DND-41 (cell line): Measurements from ENCODE around the gene MACF1.

Source experiments
- ATAC-seq: fragments of 200-7000 bp; cut with Tn5 transposase; 3 replicates; pipeline ENCODE4 v1.9.1; 2021; ENCODE audit warnings: low read depth; ENCODE audit not compliant: insufficient read depth
- DNase-seq: peaks from one replicate; pipeline ENCODE4 v3.0.0-alpha.2; 2020
- H2AFZ ChIP-seq: 2 replicates; pipeline ENCODE4 v1.6.0; 2012; ENCODE audit warnings: low read depth, low read length
- H3K27ac ChIP-seq: 2 replicates; pipeline ENCODE4 v1.5.1; 2012; ENCODE audit warnings: low read length, inconsistent platforms
- H3K27me3 ChIP-seq: fragments of 200-600 bp; sonication (generic); 2 replicates; pipeline ENCODE4 v1.6.0; 2012; ENCODE audit warnings: low read length, mild to moderate bottlenecking, inconsistent platforms; ENCODE audit not compliant: insufficient read depth, poor library complexity
- H3K36me3 ChIP-seq: 2 replicates; pipeline ENCODE4 v1.5.1; 2012; ENCODE audit warnings: low read length, inconsistent platforms; ENCODE audit not compliant: insufficient read depth
- H3K4me1 ChIP-seq: 2 replicates; pipeline ENCODE4 v1.5.1; 2012; ENCODE audit warnings: mild to moderate bottlenecking, low read length; ENCODE audit not compliant: insufficient read depth
- H3K4me2 ChIP-seq: 2 replicates; pipeline ENCODE4 v1.6.0; 2012; ENCODE audit warnings: mild to moderate bottlenecking, moderate library complexity, low read length, inconsistent platforms; ENCODE audit not compliant: insufficient read depth
- H3K4me3 ChIP-seq, 2 experiments: fragments of 200-600 bp in 1 of 2; shearing (Covaris generic) in 1 of 2; 2 replicates each; pipeline ENCODE4 v1.5.1; 2012 to 2016; ENCODE audit warnings: inconsistent platforms in 2 of 2, low read length in 2 of 2, mild to moderate bottlenecking in 2 of 2, low read depth in 1 of 2, moderate library complexity in 1 of 2
- H3K79me2 ChIP-seq: 2 replicates; pipeline ENCODE4 v1.6.0; 2012; ENCODE audit warnings: low read length, inconsistent platforms; ENCODE audit not compliant: insufficient read depth
- H3K9ac ChIP-seq: 2 replicates; pipeline ENCODE4 v1.6.0; 2012; ENCODE audit warnings: low read depth, mild to moderate bottlenecking, inconsistent platforms, low read length, moderate library complexity
- H3K9me3 ChIP-seq: 2 replicates; pipeline ENCODE4 v1.5.1; 2012; ENCODE audit warnings: low read length, moderate library complexity, mild to moderate bottlenecking, inconsistent platforms; ENCODE audit not compliant: insufficient read depth, severe bottlenecking
- H4K20me1 ChIP-seq: 2 replicates; pipeline ENCODE4 v1.6.0; 2012; ENCODE audit warnings: low read length; ENCODE audit not compliant: insufficient read depth
- EZH2 ChIP-seq: IDR thresholded peaks from 3 replicates; pipeline ENCODE4 v1.6.1; 2012; ENCODE audit warnings: borderline replicate concordance, low read depth, mild to moderate bottlenecking, moderate library complexity, low read length, inconsistent platforms; ENCODE audit not compliant: severe bottlenecking
- TF ChIP-seq, protein P1 (sequence below): IDR thresholded peaks from 2 replicates; pipeline ENCODE4 v1.5.1; 2012; ENCODE audit warnings: borderline replicate concordance, low read length, moderate library complexity, mild to moderate bottlenecking; ENCODE audit not compliant: poor library complexity, severe bottlenecking; ENCODE audit errors: extremely low read depth

The MACF1 gene

DNA sequence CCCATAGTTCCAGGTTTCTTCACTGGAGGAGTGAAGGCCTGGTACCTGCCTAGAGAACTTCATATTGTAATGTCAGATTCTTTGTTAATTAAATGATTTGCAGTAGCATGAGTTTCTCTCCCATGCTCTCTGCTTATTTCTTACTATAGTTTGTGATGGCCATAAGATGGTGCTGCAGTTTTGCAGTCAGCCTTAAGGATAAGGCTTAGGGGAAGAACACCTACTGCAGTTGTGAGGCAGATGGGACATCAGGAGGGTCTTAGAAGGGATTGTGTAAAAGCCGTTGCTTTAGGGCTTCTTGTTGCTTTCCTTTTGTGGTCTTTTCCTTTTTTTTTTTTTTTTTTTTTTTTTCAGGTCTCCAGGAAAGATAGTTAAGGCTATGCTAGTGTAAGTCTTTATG, 61.8 kb downstream of the MACF1 start:
- H3K27ac ChIP-seq: no peak overlapping the region
- H3K9ac ChIP-seq: no peak overlapping the region
- ATAC-seq: peak; percentile 56; the same call in 2 of the 3 replicates
- no peaks in the 10 kb centered on the region for H3K9me3 ChIP-seq
- H3K4me2 ChIP-seq: no peak overlapping the region
- H4K20me1 ChIP-seq: peaks cover 5% of the 10 kb centered on the region
- H3K4me1 ChIP-seq: peaks cover 9% of the 10 kb centered on the region; the same call in 1 of the 2 replicates
- no peak overlapping the region for H3K4me3 ChIP-seq
- no peaks in the 10 kb centered on the region for H3K27me3 ChIP-seq
- no peak for DNase-seq
- TF ChIP-seq, protein P1, sequence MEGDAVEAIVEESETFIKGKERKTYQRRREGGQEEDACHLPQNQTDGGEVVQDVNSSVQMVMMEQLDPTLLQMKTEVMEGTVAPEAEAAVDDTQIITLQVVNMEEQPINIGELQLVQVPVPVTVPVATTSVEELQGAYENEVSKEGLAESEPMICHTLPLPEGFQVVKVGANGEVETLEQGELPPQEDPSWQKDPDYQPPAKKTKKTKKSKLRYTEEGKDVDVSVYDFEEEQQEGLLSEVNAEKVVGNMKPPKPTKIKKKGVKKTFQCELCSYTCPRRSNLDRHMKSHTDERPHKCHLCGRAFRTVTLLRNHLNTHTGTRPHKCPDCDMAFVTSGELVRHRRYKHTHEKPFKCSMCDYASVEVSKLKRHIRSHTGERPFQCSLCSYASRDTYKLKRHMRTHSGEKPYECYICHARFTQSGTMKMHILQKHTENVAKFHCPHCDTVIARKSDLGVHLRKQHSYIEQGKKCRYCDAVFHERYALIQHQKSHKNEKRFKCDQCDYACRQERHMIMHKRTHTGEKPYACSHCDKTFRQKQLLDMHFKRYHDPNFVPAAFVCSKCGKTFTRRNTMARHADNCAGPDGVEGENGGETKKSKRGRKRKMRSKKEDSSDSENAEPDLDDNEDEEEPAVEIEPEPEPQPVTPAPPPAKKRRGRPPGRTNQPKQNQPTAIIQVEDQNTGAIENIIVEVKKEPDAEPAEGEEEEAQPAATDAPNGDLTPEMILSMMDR: peak; percentile 21
- TF ChIP-seq EZH2: no peak
- no peak overlapping the region for H2AFZ ChIP-seq
- H3K79me2 ChIP-seq: peaks cover 9% of the 10 kb centered on the region
- H3K36me3 ChIP-seq: peaks cover 17% of the 10 kb centered on the region; the same call in 1 of the 2 replicates

DNA sequence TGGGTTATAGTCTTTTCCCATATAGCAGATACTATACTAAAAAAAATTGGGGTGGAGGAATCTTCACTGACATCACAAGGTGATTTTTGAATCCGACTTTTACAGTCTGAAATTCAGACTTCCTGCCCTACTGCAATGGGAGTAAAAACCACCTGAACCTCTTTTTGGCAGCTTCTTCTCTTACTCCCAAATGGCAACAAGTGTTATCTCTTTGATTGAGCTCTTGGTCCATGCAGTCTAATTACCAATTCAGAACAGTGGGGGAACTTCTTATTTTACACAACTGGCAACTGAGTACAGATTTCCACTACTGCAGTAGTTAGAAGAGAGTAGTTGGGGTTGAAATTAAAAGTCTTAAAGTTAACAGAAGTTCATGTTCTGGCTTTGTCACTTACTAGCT, 62.3 kb downstream of the MACF1 start:
- Histone ChIP-seq H3K4me1 (0 out of 2 replicates have a peak, but pooled peaks cover 3% of the 10 kb centered on the region), H3K79me2 (peaks cover 6% of the 10 kb centered on the region), H3K9me3 (no peaks in the 10 kb centered on the region), H3K27ac (no peak overlapping the region), H3K9ac (no peak overlapping the region), H3K27me3 (no peaks in the 10 kb centered on the region), H3K36me3 (peaks cover 14% of the 10 kb centered on the region; the same call in 1 of the 2 replicates), H4K20me1 (peaks cover 5% of the 10 kb centered on the region), H2AFZ (no peak overlapping the region), H3K4me2 (no peak overlapping the region), H3K4me3 (no peak overlapping the region)
- ATAC-seq (no peak), DNase-seq (no peak)
- TF ChIP-seq, protein P1: no peak
- no peak for TF ChIP-seq EZH2

DNA sequence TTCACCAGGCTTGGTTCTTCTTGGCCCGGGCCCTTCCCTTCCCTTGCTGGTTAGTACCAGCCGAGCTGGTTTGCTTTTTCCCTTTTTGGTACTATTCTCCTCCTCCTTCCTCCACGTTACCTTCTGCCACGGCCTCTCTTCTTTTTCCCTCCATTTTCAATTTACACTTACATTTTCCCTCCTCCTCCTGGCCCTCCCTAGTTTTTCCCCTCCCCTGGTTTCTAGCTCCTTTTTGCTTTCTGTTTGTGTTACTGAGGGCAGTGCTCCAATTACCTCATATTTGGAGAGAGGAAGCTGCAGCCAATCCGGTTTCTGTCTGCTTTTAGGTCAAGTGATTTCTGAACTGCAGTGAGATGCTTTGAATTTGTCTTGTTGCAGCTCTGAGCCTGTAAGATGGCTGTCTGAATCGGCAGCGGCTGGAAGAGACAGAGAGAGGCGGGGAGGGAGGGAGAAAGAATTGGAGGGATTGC, 63.7 kb downstream of the MACF1 start:
- H3K4me3 ChIP-seq: no peak overlapping the region
- ATAC-seq (no peak), DNase-seq (no peak)
- peaks cover 10% of the 10 kb centered on the region; the same call in 1 of the 2 replicates for H3K36me3 ChIP-seq
- H3K9ac ChIP-seq: no peak overlapping the region
- no peak overlapping the region for H3K27ac ChIP-seq
- H4K20me1 ChIP-seq: peaks cover 15% of the 10 kb centered on the region
- H3K4me2 ChIP-seq: no peak overlapping the region
- peaks cover 9% of the 10 kb centered on the region; the same call in 1 of the 2 replicates for H3K79me2 ChIP-seq
- TF ChIP-seq, protein P1: no peak
- TF ChIP-seq EZH2: no peak
- H3K9me3 ChIP-seq: no peaks in the 10 kb centered on the region
- no peak overlapping the region for H2AFZ ChIP-seq
- no peaks in the 10 kb centered on the region for H3K27me3 ChIP-seq
- 0 out of 2 replicates have a peak, but pooled peaks cover 3% of the 10 kb centered on the region for H3K4me1 ChIP-seq
